ENCODE data around the gene CSRNP3.

GRCh38 chr2:165662720-165663119, 193.2 kb downstream of the CSRNP3 start:
- TF ChIP-seq POLR2AphosphoS5 (IDR thresholded peaks at IDR 0.05; ENCODE audit: low read depth, low read length), result no peak
- no peak for TF ChIP-seq TAF1 (IDR thresholded peaks at IDR 0.05; ENCODE audit: borderline replicate concordance, insufficient read depth, low read length)
